GM12878 (cell line): ENCODE results near the gene RAD54L2. TPM values are rescaled to one million over a fixed set of nuclear protein-coding genes. Genes with fewer than 3 reads are reported as not detected.

Experiments used
- ATAC-seq: fragments of 200-7000 bp; cut with Tn5 transposase; 3 replicates; pipeline ENCODE4 v1.9.1; 2020; ENCODE audit warnings: mild to moderate bottlenecking, moderate library complexity
- BruUV-seq: library from RNA; stranded (reverse); fragments of 400-500 nt; replicated peaks from 2 replicates; lab custom pipeline; 2021; lab: Mats Ljungman, UMichigan
- CTCF ChIA-PET: fragments of 300-600 bp; sonication (Branson Sonifier 250); formaldehyde crosslinking; extraction: SDS; loops from one replicate; lab custom pipeline; 2021; ENCODE audit warnings: inconsistent platforms; lab: Yijun Ruan, JAX
- POLR2A ChIA-PET: fragments of 350-600 bp; formaldehyde crosslinking; extraction: SDS; loops from one replicate; lab custom pipeline; 2021; ENCODE audit warnings: inconsistent platforms; lab: Charles Lee
- RAD21 ChIA-PET: fragments of 300-600 bp; sonication (Branson Sonifier 250); formaldehyde crosslinking; loops from one replicate; lab custom pipeline; 2023; ENCODE audit warnings: antibody characterized with exemption; ENCODE audit not compliant: unreplicated experiment; lab: Charles Lee
- SMC1A ChIA-PET: fragments of 300-600 bp; sonication (Branson Sonifier 250); formaldehyde crosslinking; loops from one replicate; lab custom pipeline; 2023; ENCODE audit not compliant: unreplicated experiment, uncharacterized antibody; lab: Charles Lee
- DNase-seq: peaks from one replicate; pipeline ENCODE4 v3.0.0-alpha.2; 2011; ENCODE audit warnings: low read depth, low spot score
- FAIRE-seq: peaks from 3 replicates; lab custom pipeline; 2011; peaks lifted over from hg19 to GRCh38; lab: Jason Lieb, UNC
- H2AFZ ChIP-seq: 2 replicates; pipeline ENCODE4 v1.6.0; 2011; ENCODE audit warnings: low read depth, low read length, control low read depth; ENCODE audit not compliant: control insufficient read depth
- H3K27ac ChIP-seq: 2 replicates; pipeline ENCODE4 v1.5.1; 2011; ENCODE audit warnings: control low read depth; ENCODE audit not compliant: control insufficient read depth, insufficient read depth
- H3K27me3 ChIP-seq, 2 experiments: replicated peaks in 1 of 2; 2 replicates each; pipeline versions ENCODE4 v1.6.0 to v1.6.1; 2011; ENCODE audit warnings: low read length in 1 of 2; ENCODE audit not compliant: control insufficient read depth in 2 of 2, insufficient read depth in 2 of 2
- H3K36me3 ChIP-seq, 2 experiments: 2 replicates each; pipeline ENCODE4 v1.5.1; 2011; ENCODE audit warnings: low read length in 1 of 2; ENCODE audit not compliant: control insufficient read depth in 2 of 2, insufficient read depth in 2 of 2
- H3K4me1 ChIP-seq: 2 replicates; pipeline ENCODE4 v1.6.1; 2011; ENCODE audit warnings: mild to moderate bottlenecking, low read length, moderate library complexity, mixed read lengths; ENCODE audit not compliant: control insufficient read depth, insufficient read depth
- H3K4me2 ChIP-seq: 2 replicates; pipeline ENCODE4 v1.6.0; 2011; ENCODE audit warnings: control low read depth; ENCODE audit not compliant: control insufficient read depth, insufficient read depth
- H3K4me3 ChIP-seq: fragments of 200-600 bp; sonication (generic); 2 replicates; pipeline ENCODE4 v1.5.1; 2016
- H3K79me2 ChIP-seq: 2 replicates; pipeline ENCODE4 v1.6.0; 2011; ENCODE audit warnings: low read length; ENCODE audit not compliant: control insufficient read depth, insufficient read depth
- H3K9ac ChIP-seq: 2 replicates; pipeline ENCODE4 v1.8.0; 2011; ENCODE audit warnings: low read length, control low read depth, mixed read lengths; ENCODE audit not compliant: control insufficient read depth, insufficient read depth
- H3K9me3 ChIP-seq: replicated peaks from 3 replicates; pipeline ENCODE4 v1.5.1; 2011; ENCODE audit warnings: mild to moderate bottlenecking, low read length; ENCODE audit not compliant: control insufficient read depth, insufficient read depth
- H4K20me1 ChIP-seq: 2 replicates; pipeline ENCODE4 v1.6.0; 2011; ENCODE audit not compliant: control insufficient read depth, insufficient read depth
- BCL11A ChIP-seq: IDR thresholded peaks from 2 replicates; pipeline ENCODE4 v1.6.1; 2011; ENCODE audit warnings: low read depth, low read length
- BRCA1 ChIP-seq: IDR thresholded peaks from 2 replicates; pipeline ENCODE4 v1.6.1; 2011; ENCODE audit warnings: low read depth, low read length, improper control_type of control experiment
- CHD1 ChIP-seq: IDR thresholded peaks from 2 replicates; pipeline ENCODE4 v1.6.1; 2012; ENCODE audit warnings: low read depth, low read length, improper control_type of control experiment
- CHD2 ChIP-seq: IDR thresholded peaks from 2 replicates; pipeline ENCODE4 v1.6.1; 2011; ENCODE audit warnings: low read depth, low read length, improper control_type of control experiment, borderline replicate concordance
- EGR1 ChIP-seq, 2 experiments: IDR thresholded peaks; 1 replicate in 1 of 2; 2 replicates in 1 of 2; pipeline ENCODE4 v1.6.1; 2011 to 2012; ENCODE audit warnings: low read depth in 2 of 2, low read length in 2 of 2, borderline replicate concordance in 1 of 2, mild to moderate bottlenecking in 1 of 2, moderate library complexity in 1 of 2
- IKZF1 ChIP-seq: fragments of 450-650 bp; conservative IDR thresholded peaks from 2 replicates; pipeline ENCODE4 v1.6.1; 2017; ENCODE audit warnings: antibody characterized with exemption, mild to moderate bottlenecking
- JUND ChIP-seq: IDR thresholded peaks from 2 replicates; pipeline ENCODE4 v1.6.1; 2012; ENCODE audit warnings: low read depth, mild to moderate bottlenecking, low read length, improper control_type of control experiment, moderate library complexity
- LARP7 ChIP-seq: fragments of 450-650 bp; IDR thresholded peaks from 2 replicates; pipeline ENCODE4 v1.6.1; 2017; ENCODE audit warnings: mild to moderate bottlenecking
- MYC ChIP-seq: IDR thresholded peaks from 2 replicates; pipeline ENCODE4 v1.6.1; 2011; ENCODE audit warnings: mild to moderate bottlenecking, low read length, moderate library complexity, inconsistent platforms; ENCODE audit not compliant: insufficient read depth, insufficient replicate concordance, insufficient read length, severe bottlenecking
- NFIC ChIP-seq: IDR thresholded peaks from 2 replicates; pipeline ENCODE4 v1.6.1; 2012; ENCODE audit warnings: low read depth, mild to moderate bottlenecking, inconsistent platforms, low read length, moderate library complexity
- POLR2AphosphoS5 ChIP-seq: IDR thresholded peaks from 2 replicates; pipeline ENCODE4 v1.6.1; 2011; ENCODE audit warnings: mild to moderate bottlenecking, low read length, inconsistent platforms
- RELB ChIP-seq: fragments of 450-650 bp; IDR thresholded peaks from 2 replicates; pipeline ENCODE4 v1.6.1; 2017; ENCODE audit warnings: low read depth, mild to moderate bottlenecking, moderate library complexity
- RUNX3 ChIP-seq: IDR thresholded peaks from 2 replicates; pipeline ENCODE4 v1.6.1; 2012; ENCODE audit warnings: low read length, inconsistent platforms
- SIX5 ChIP-seq: IDR thresholded peaks from 2 replicates; pipeline ENCODE4 v1.6.1; 2011; ENCODE audit warnings: mild to moderate bottlenecking, low read depth, low read length, moderate library complexity; ENCODE audit not compliant: severe bottlenecking
- STAT1 ChIP-seq: fragments of 450-650 bp; conservative IDR thresholded peaks from 2 replicates; pipeline ENCODE4 v1.6.1; 2014; ENCODE audit warnings: antibody characterized with exemption, mild to moderate bottlenecking
- TCF7 ChIP-seq: IDR thresholded peaks from 2 replicates; pipeline ENCODE4 v1.6.1; 2014; ENCODE audit warnings: antibody characterized with exemption, borderline replicate concordance
- ZBED1 ChIP-seq: IDR thresholded peaks from 2 replicates; pipeline ENCODE4 v1.6.1; 2016; ENCODE audit warnings: borderline replicate concordance
- ZNF217 ChIP-seq: fragments of 450-650 bp; IDR thresholded peaks from 2 replicates; pipeline ENCODE4 v1.6.1; 2017; ENCODE audit warnings: antibody characterized with exemption, mild to moderate bottlenecking
- ZNF24 ChIP-seq: fragments of 450-650 bp; IDR thresholded peaks from 2 replicates; pipeline ENCODE4 v1.6.1; 2017; ENCODE audit warnings: antibody characterized with exemption, mild to moderate bottlenecking
- WGBS: methylation state at CpG from one replicate; pipeline ENCODE4 v1.1.6; 2016; ENCODE audit warnings: low lambda C conversion rate; ENCODE audit not compliant: insufficient replicate concordance, insufficient coverage; ENCODE audit errors: missing lambda C conversion rate; 5-methylcytosine and 5-hydroxymethylcytosine counted together
- in situ Hi-C: fragments of 300-500 bp; cut with MboI; formaldehyde crosslinking; loops from 9 replicates; pipeline ENCODE4 v1.14.3; 2018; ENCODE audit warnings: mixed read lengths
- intact Hi-C: fragments of 100-400 bp; cut with micrococcal nuclease; formaldehyde crosslinking; loops from one replicate; pipeline ENCODE4 v1.14.2; 2022; ENCODE audit not compliant: unreplicated experiment
- polyA plus RNA-seq, 11 experiments: library from polyadenylated mRNA; depleted of rRNA in 4 of 11; unstranded in 6 of 11; stranded (reverse) in 5 of 11; fragments of >200 nt; fragmentation: Nextera tagmentation in 4 of 11; fragmentation: Illumina TruSeq in 1 of 11; extraction: Ambion mirVana in 4 of 11; extraction: Trizol in 1 of 11; gene quantifications; 1 replicate in 1 of 11; 2 replicates in 10 of 11; pipeline versions ENCODE4 v1.2.1 to v1.2.3, GENCODE V29; 2011 to 2016; ENCODE audit warnings: inconsistent platforms in 2 of 11, missing spikeins in 2 of 11, low read depth in 1 of 11
- total RNA-seq, 4 experiments: library from RNA; depleted of rRNA in 3 of 4; stranded (reverse); fragments of >200 nt in 3 of 4; fragmentation: Illumina TruSeq in 1 of 4; extraction: Trizol in 1 of 4; gene quantifications; 2 replicates each; pipeline versions ENCODE4 v1.2.1 to v1.2.3, GENCODE V29; 2013 to 2021
- TF ChIP-seq, protein P1 (sequence below): fragments of 150-350 bp; IDR thresholded peaks from 2 replicates; pipeline ENCODE4 v1.6.1; 2014; ENCODE audit warnings: mild to moderate bottlenecking, low read depth, low read length

Gene RAD54L2
- total and polyA plus RNA-seq, 10 of the 15 experiments (the other 5 are each of a cell fraction or from before 2014, with no cell fraction given) = 2.2 to 23.8 (median 11.1) TPM

DNA sequence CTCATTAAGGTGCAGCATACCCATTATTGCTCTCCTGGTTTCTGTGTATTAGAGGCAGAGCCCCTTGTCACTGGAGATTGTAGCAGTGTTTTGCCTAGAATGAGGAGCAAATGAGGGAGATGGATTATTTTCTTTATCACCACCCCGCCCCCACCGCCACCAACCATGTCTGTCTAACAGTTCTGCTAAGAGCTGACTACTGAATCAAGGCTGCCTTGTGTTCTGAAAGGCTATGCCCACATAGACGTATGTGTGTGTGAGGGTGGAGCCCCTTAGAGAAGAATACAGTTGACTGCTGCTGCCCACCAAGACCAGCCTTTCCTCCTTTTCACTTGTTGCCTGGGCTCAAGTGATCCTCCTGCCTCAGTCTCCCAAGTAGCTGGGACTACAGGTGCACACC is 47.4 kb downstream of the RAD54L2 start:
- intact Hi-C loops = no loop called here
- TF ChIP-seq POLR2AphosphoS5 (no peak), RELB (no peak), ZBED1 (no peak), RUNX3 (no peak), CHD2 (no peak), SIX5 (no peak), ZNF24 (no peak), ZNF217 (no peak), LARP7 (no peak), BRCA1 (no peak), STAT1 (no peak), NFIC (no peak), IKZF1 (no peak), BCL11A (no peak), TCF7 (no peak), CHD1 (no peak), EGR1 (IDR thresholded peaks at IDR 0.05; ENCODE audit: borderline replicate concordance in 1 of 2, low read depth in 2 of 2, low read length in 2 of 2) (no peak), JUND (no peak), MYC (no peak)
- TF ChIP-seq, protein P1, sequence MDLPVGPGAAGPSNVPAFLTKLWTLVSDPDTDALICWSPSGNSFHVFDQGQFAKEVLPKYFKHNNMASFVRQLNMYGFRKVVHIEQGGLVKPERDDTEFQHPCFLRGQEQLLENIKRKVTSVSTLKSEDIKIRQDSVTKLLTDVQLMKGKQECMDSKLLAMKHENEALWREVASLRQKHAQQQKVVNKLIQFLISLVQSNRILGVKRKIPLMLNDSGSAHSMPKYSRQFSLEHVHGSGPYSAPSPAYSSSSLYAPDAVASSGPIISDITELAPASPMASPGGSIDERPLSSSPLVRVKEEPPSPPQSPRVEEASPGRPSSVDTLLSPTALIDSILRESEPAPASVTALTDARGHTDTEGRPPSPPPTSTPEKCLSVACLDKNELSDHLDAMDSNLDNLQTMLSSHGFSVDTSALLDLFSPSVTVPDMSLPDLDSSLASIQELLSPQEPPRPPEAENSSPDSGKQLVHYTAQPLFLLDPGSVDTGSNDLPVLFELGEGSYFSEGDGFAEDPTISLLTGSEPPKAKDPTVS = no peak
- TF ChIP-seq, all 136 proteins: peak for 0
- ChIA-PET SMC1A (no interaction called here), RAD21 (no interaction called here), CTCF (no interaction called here), POLR2A (no interaction called here)
- Histone ChIP-seq H3K27me3 (no peaks in the 10 kb centered on the region), H3K79me2 (no peaks in the 10 kb centered on the region), H3K9ac (no peak overlapping the region), H3K27ac (no peak overlapping the region), H3K4me2 (no peak overlapping the region), H4K20me1 (no peaks in the 10 kb centered on the region), H3K9me3 (no peaks in the 10 kb centered on the region), H2AFZ (no peak overlapping the region), H3K4me1 (no peaks in the 10 kb centered on the region), H3K4me3 (no peak overlapping the region), H3K36me3 (peaks cover 0 to 3% of the 10 kb centered on the region in 2 experiments; a peak in 2 of 4 replicates)
- in situ Hi-C loops = no loop called here
- ATAC-seq (no peak), DNase-seq (no peak), FAIRE-seq (no peak)
- 98% methylated on average over 3 of the region's 3 CpGs for WGBS
- no TSS peak for BruUV-seq
